Small intestine (tissue), 7 donors: ENCODE data around the gene NPBWR2. TPM values are rescaled to one million over a fixed set of nuclear protein-coding genes. Genes with fewer than 3 reads are reported as not detected.
"Not testable (repeated sequence)": the region's sequence is repeated elsewhere in the genome, so short reads cannot be mapped to it uniquely, and the experiment has no call there.

Experiments used
- DNase-seq, 2 donors: peaks; one replicate each; pipeline versions ENCODE4 v3.0.0 to v3.0.0-alpha.2; 2013
- FAIRE-seq: peaks from 2 replicates; lab custom pipeline; 2012; peaks lifted over from hg19 to GRCh38; lab: Jason Lieb, UNC
- H3K27ac ChIP-seq, 3 donors: one replicate each; pipeline ENCODE4 v1.5.1; 2013; ENCODE audit warnings: low read length in 2 of 3, mild to moderate bottlenecking in 2 of 3, control low read depth in 1 of 3, inconsistent platforms in 1 of 3, low read depth in 1 of 3, moderate library complexity in 1 of 3
- H3K27me3 ChIP-seq, 3 donors: one replicate each; pipeline ENCODE4 v1.6.1; 2013; ENCODE audit warnings: low read length in 3 of 3, inconsistent platforms in 1 of 3; ENCODE audit not compliant: control insufficient read depth in 3 of 3, insufficient read depth in 3 of 3
- H3K36me3 ChIP-seq, 3 donors: one replicate each; pipeline ENCODE4 v1.6.1; 2013; ENCODE audit warnings: low read length in 3 of 3, inconsistent platforms in 1 of 3, low read depth in 1 of 3, mild to moderate bottlenecking in 1 of 3, moderate library complexity in 1 of 3; ENCODE audit not compliant: control insufficient read depth in 3 of 3, insufficient read depth in 2 of 3
- H3K4me1 ChIP-seq, 3 donors: one replicate each; pipeline ENCODE4 v1.6.1; 2013; ENCODE audit warnings: low read length in 2 of 3, inconsistent platforms in 1 of 3, low read depth in 1 of 3, mild to moderate bottlenecking in 1 of 3, moderate library complexity in 1 of 3; ENCODE audit not compliant: control insufficient read depth in 3 of 3, insufficient read depth in 2 of 3
- H3K4me3 ChIP-seq, 3 donors: one replicate each; pipeline ENCODE4 v1.5.1; 2013; ENCODE audit warnings: low read length in 3 of 3, control low read depth in 1 of 3, inconsistent platforms in 1 of 3, low read depth in 1 of 3, mild to moderate bottlenecking in 1 of 3, moderate library complexity in 1 of 3
- H3K9me3 ChIP-seq, 2 donors: one replicate each; pipeline ENCODE4 v1.6.1; 2013; ENCODE audit warnings: low read depth in 1 of 2, low read length in 1 of 2; ENCODE audit not compliant: control insufficient read depth in 2 of 2, insufficient read depth in 1 of 2
- WGBS, 3 donors: extraction: QIAGEN DNeasy Blood & Tissue Kit; methylation state at CpG; one replicate each; pipeline ENCODE4 v1.1.7; 2013; 5-methylcytosine and 5-hydroxymethylcytosine counted together
- polyA plus RNA-seq, 4 donors: library from polyadenylated mRNA; stranded (reverse) in 3 of 4; unstranded in 1 of 4; fragments of 200-250 nt in 3 of 4; fragments of 120-200 nt in 1 of 4; gene quantifications; one replicate each; pipeline versions ENCODE4 v1.2.1 to v1.2.3, GENCODE V29; 2013
- donor health status: healthy with polysubstance abuse.
- donor health status: control.
- donor health status: control.
- donor health status: Bipolar disorder and iron deficiency.
- donor health status: healthy.

NPBWR2 gene
- polyA plus RNA-seq, 4 donors, result not detected

DNA sequence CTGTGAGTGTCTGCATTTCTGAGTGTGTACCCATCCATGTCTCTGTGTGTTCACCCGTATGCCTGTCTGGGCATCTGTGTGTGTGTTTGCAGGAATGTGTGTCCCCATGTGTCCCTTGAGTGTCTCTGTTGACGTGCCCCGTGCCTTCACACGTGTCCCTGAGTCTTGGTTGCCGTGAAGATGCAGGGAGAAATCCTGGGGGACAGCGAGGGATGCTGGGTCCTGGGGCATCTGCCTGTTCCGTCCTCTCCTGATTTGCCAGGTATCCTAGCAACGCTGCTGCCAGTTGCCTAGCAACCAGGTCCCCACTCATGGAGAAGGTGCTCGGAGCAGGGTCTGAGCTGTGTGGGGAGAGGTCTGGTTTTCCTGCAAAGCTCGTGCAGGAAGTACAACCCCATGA is 17.2 kb downstream of the NPBWR2 start:
- no peaks in the 10 kb centered on the region for H3K36me3 ChIP-seq
- peaks cover 0 to 12% of the 10 kb centered on the region in 2 donors for H3K9me3 ChIP-seq
- FAIRE-seq (no peak), DNase-seq (no peak)
- peaks cover 1 to 40% (median 5%) of the 10 kb centered on the region in 3 donors for H3K27me3 ChIP-seq
- no peak overlapping the region for H3K4me3 ChIP-seq
- H3K27ac ChIP-seq, result no peak overlapping the region
- no peaks in the 10 kb centered on the region for H3K4me1 ChIP-seq
- 26 to 50% (median 45%) methylated on average over 10 of the region's 10 CpGs for WGBS, 3 donors

DNA sequence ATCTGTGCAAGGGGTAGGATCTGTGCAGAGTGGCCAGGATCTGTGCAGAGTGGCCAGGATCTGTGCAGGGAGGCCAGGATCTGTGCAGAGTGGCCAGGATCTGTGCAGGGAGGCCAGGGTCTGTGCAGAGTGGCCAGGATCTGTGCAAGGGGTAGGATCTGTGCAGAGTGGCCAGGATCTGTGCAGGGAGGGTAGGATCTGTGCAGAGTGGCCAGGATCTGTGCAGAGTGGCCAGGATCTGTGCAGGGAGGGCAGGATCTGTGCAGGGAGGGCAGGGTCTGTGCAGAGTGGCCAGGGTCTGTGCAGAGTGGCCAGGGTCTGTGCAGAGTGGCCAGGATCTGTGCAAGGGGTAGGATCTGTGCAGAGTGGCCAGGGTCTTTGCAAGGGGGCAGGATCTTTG is 18.8 kb downstream of the NPBWR2 start:
- not testable (repeated sequence) for H3K4me1 ChIP-seq, H3K4me3 ChIP-seq, H3K27ac ChIP-seq, H3K36me3 ChIP-seq, DNase-seq
- Histone ChIP-seq H3K27me3 (peaks cover 4 to 51% (median 14%) of the 10 kb centered on the region in 3 donors), H3K9me3 (peaks cover 0 to 12% of the 10 kb centered on the region in 2 donors)
- peak; percentile 5 for FAIRE-seq

DNA sequence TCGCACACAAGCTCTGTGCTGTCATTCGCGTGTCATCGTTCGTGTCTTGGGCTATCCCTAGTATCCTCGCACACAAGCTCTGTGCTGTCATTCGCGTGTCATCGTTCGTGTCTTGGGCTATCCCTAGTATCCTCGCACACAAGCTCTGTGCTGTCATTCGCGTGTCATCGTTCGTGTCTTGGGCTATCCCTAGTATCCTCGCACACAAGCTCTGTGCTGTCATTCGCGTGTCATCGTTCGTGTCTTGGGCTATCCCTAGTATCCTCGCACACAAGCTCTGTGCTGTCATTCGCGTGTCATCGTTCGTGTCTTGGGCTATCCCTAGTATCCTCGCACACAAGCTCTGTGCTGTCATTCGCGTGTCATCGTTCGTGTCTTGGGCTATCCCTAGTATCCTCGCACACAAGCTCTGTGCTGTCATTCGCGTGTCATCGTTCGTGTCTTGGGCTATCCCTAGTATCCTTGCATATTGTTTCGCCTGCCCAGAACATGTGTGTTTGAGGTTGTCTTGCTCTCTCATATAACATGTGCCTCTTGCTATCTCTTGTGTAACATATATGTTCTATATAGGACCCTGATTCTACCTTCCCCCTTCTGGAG is 20.0 kb downstream of the NPBWR2 start:
- not testable (repeated sequence) for H3K36me3 ChIP-seq, FAIRE-seq, H3K27ac ChIP-seq, H3K4me1 ChIP-seq, DNase-seq, H3K4me3 ChIP-seq
- Histone ChIP-seq H3K9me3 (peaks cover 0 to 12% of the 10 kb centered on the region in 2 donors), H3K27me3 (peaks cover 4 to 56% (median 18%) of the 10 kb centered on the region in 3 donors)
- 93 to 95% (median 93%) methylated on average over 6 of the region's 36 CpGs for WGBS, 3 donors

DNA sequence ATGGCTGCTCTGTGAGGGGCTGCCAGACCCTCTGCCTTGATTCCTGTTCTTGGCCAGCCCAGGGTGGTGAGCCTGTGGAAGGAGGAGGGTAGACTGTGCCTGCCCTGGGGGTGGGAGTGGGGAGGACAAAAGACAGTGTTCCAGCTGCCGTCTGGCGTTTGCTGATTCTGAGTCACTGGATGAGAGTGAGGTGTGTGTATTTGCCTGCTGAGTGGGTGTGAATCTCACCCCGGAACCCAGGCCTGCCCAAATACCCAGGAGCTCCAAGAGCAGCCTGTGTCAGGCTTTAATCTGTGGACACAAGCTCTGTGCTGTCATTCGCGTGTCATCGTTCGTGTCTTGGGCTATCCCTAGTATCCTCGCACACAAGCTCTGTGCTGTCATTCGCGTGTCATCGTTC is 20.6 kb downstream of the NPBWR2 start:
- Histone ChIP-seq H3K4me1 (peaks cover 0 to 8% (median 0%) of the 10 kb centered on the region in 3 donors), H3K9me3 (peaks cover 0 to 12% of the 10 kb centered on the region in 2 donors), H3K27ac (no peak overlapping the region), H3K27me3 (peaks cover 4 to 58% (median 18%) of the 10 kb centered on the region in 3 donors), H3K36me3 (no peaks in the 10 kb centered on the region), H3K4me3 (no peak overlapping the region)
- DNase-seq (no peak), FAIRE-seq (no peak)
- WGBS, 3 donors, result 88 to 94% (median 92%) methylated on average over 7 to 9 of the region's 11 CpGs

DNA sequence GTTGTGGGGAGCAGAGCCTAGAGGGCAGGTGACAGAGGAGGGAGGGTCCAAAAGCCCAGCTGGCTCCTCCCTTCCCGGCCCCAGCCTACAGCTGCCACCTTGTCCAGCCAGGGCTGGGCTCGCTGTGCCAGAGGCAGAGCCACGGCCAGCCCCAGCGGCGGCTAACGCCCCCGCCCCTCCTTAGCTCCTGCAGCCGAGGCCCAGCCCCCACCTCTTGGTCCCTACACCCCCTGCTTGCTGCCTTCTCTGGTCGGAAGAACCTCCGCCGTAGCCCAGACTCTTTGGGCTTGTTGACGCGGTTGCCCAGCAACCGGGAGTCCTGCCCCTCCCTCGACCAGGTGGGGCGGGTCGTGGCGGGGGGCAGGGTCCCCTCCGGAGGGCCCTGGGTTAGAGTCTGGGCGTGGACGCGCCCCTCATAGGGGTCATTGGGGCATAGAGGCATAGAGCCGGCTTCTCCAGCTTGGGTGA is 22.6 kb downstream of the NPBWR2 start:
- 3 to 12% (median 12%) methylated on average over 19 to 23 of the region's 23 CpGs for WGBS, 3 donors
- no peak for FAIRE-seq
- peak in 1 of 2 donors; percentile 30 for DNase-seq
- H3K36me3 ChIP-seq, result no peaks in the 10 kb centered on the region
- H3K4me1 ChIP-seq, result peaks cover 0 to 12% (median 0%) of the 10 kb centered on the region in 3 donors
- no peak overlapping the region for H3K27ac ChIP-seq
- no peak overlapping the region for H3K4me3 ChIP-seq
- H3K9me3 ChIP-seq, result peaks cover 0 to 12% of the 10 kb centered on the region in 2 donors
- H3K27me3 ChIP-seq, result peaks cover 4 to 67% (median 18%) of the 10 kb centered on the region in 3 donors

DNA sequence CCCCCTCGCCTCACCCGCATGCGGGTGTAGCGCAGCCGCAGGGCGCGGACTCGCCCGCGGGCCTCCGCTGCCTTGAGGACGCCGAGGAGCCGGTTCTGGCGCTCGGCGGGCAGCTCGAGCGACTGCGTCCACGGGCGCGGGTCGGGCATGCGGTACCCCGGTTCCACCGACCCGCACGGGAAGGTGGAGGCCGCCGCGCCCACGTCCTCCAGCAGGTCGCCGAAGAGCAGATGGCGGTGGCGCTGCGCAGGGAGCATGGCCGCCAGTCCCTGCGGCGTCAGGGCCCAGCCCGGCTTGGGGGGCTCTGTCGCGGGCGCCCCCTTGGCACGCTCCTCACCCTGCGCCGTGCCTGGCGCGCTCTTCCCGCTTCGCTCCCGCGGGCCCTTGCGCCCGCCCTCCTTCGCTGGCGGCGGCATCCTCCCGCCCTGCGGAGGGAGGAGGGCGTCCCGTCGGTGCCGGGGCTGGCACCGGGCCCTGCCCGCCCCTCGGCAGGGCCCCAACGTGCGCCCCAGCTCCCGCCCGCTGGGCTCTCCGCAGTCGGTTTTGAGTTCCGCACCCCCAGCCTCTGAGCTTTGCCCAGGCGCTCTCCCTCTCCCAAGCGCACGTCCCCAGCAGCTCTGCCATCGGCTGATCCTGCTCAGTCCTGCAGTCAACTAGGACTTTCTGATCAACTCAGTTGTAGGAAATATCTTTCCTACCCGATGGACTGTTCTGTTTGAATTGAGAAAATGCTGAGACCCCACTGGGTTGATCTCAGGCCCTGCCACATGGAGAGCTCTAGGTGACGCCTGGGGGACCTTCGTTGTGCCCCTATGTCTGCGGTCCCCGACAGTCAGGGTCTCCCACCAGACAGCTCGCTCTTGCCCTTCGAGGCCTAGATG is 23.3 kb downstream of the NPBWR2 start, which contains the start of gene LKAAEAR1:
Gene LKAAEAR1 (minus strand): TSS at position 595 of the 881 bp plus-strand sequence. CDS start 179 bp downstream, at position 416.
- Histone ChIP-seq H3K4me1 (peaks cover 0 to 16% (median 0%) of the 10 kb centered on the region in 3 donors), H3K36me3 (no peaks in the 10 kb centered on the region), H3K9me3 (peaks cover 0 to 12% of the 10 kb centered on the region in 2 donors), H3K27ac (no peak within 1 kb of the TSS), H3K4me3 (peak within 1 kb of the TSS in 2 of 3 donors; percentile 1 to 44), H3K27me3 (peaks cover 4 to 66% (median 18%) of the 10 kb centered on the region in 3 donors)
- FAIRE-seq, result no peak
- peak in 1 of 2 donors; percentile 47 for DNase-seq
- WGBS, 3 donors, result 2 to 3% (median 3%) methylated on average over 57 to 86 of the region's 86 CpGs

DNA sequence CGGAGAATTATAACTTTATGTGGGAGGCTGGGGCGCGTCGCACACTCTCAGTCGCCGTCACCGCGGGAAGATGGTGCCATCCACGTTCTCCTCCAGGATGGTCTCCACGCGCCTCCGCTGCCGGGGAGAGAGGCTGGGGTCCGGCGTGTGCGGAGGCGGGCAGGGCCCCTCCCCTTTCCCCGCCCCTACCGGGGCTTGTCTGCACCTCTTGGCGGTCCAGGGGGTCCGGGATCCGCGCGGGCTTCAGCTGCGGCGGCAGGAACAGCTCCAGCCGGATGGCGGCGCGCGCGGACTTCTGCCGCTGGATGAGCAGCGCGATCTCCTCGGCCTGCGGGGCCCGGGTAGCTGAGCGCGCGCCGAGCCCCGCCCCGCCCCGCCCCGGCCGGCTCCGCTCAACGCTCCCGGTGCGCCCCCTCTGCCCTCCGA is 24.0 kb downstream of the NPBWR2 start:
- peaks cover 0 to 12% of the 10 kb centered on the region in 2 donors for H3K9me3 ChIP-seq
- no peak overlapping the region for H3K27ac ChIP-seq
- H3K27me3 ChIP-seq, result peaks cover 4 to 68% (median 18%) of the 10 kb centered on the region in 3 donors
- H3K36me3 ChIP-seq, result no peaks in the 10 kb centered on the region
- peak overlapping the region in 2 of 3 donors; percentile 1 to 44 for H3K4me3 ChIP-seq
- peaks cover 0 to 22% (median 0%) of the 10 kb centered on the region in 3 donors for H3K4me1 ChIP-seq
- FAIRE-seq (no peak), DNase-seq (peak in 1 of 2 donors; percentile 85)
- 0 to 1% (median 0%) methylated on average over 19 to 52 of the region's 52 CpGs for WGBS, 3 donors

DNA sequence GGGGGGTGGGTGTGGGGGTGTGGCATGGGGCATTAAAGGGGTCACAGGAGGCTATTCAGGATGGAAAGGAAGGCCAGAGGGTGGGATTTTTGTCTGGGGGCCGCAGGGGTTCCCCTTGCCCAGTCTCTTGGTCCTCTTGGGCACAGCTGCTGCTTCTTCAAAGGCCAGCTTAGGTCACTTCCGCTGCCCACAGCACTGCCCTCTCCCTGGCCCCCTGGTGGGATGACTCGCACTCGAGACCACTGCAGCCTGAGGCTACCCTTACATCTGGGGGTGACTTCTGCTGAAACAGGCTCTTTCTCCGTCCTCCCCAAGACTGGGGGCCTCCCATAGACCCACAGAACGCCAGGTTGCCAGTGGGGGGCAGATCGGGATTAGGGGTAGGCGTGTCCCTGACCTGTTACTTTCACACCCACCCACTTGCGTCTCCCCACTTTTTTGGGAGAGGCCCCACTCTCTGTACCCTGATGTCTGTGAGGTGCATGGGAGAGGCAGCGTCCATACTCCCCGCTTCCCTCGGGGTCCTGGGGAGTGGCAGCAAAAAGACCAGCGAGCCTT is 24.5 kb downstream of the NPBWR2 start:
- H3K4me1 ChIP-seq, result peaks cover 0 to 23% (median 0%) of the 10 kb centered on the region in 3 donors
- H3K9me3 ChIP-seq, result peaks cover 0 to 10% of the 10 kb centered on the region in 2 donors
- peaks cover 4 to 72% (median 18%) of the 10 kb centered on the region in 3 donors for H3K27me3 ChIP-seq
- WGBS, 3 donors, result 17 to 20% (median 19%) methylated on average over 13 of the region's 13 CpGs
- no peaks in the 10 kb centered on the region for H3K36me3 ChIP-seq
- peak overlapping the region in 1 of 3 donors; percentile 44 for H3K4me3 ChIP-seq
- H3K27ac ChIP-seq, result no peak overlapping the region
- DNase-seq (no peak), FAIRE-seq (no peak)
